Prostate gland (tissue), 2 donors: ENCODE measurements around the gene ZNF688.
A peak's percentile ranks its signal among the peaks of the same experiment; 100 is the strongest.

Experiments used
- CTCF ChIP-seq, 4 experiments: fragments of 200-600 bp in 2 of 4; fragments of 450-650 bp in 2 of 4; sonication (generic) in 2 of 4; IDR thresholded peaks; 1 replicate in 3 of 4; 2 replicates in 1 of 4; pipeline ENCODE4 v1.5.1; 2016 to 2019; ENCODE audit warnings: antibody characterized with exemption in 4 of 4, mild to moderate bottlenecking in 2 of 4, moderate library complexity in 2 of 4
- POLR2A ChIP-seq: fragments of 450-650 bp; IDR thresholded peaks from one replicate; pipeline ENCODE4 v1.6.1; 2016; ENCODE audit warnings: antibody characterized with exemption, mild to moderate bottlenecking
- POLR2AphosphoS5 ChIP-seq: sonication (generic); formaldehyde crosslinking; IDR thresholded peaks from one replicate; pipeline ENCODE4 v1.6.1; 2017; ENCODE audit warnings: antibody characterized with exemption

DNA sequence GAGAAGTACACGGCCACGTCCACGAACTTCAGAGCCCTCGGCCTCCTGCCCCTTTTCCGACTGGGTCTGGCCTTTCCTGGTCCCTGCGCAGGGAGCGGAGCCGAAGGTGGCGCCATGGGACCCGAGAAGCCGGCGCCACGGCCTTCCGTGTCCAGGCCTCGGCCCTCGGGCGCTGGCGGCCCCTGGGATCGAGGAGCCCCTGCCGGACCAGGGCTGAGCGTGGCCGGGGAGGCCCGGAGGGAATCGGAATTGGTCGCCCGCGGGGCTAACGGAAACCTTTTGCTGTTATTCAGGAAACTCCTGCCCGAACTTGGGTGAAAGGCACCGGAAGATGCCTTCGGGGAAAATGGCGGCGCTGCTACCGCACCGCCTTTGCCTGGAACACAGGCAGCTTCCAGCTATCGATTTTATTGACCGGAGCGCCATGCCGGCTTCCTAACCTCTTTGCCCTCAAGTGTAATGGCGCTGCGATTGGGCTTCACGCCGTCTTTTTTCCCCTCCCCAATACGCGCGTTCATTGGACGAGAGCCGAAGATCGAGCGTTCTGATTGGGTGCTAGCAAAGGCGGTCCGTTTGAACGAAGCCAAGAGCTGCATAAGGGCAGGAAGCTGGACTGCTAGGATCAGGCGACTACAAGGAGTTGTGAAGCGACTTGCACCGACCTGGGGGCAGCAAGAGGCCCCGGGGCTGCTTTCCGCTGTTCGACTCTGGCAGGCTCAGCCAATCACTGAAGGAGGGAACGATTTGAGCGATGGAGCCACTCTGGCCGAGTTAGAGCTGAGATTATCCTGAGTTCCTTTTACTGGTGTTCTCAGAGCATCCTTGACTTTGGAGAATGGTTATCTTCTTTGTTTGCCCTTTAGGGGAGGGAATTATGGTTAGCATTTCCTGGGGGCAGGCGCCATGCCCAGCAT lies 38.7 kb upstream of the ZNF688 start, which contains the start of gene ZNF689:
- TF ChIP-seq CTCF (IDR thresholded peaks at IDR 0.05) (no peak), POLR2AphosphoS5 (peak; percentile 94), POLR2A (peak; percentile 48)
